GM19193 (cell line): ENCODE data around the gene SOX6.

Experiments
- POLR2A ChIP-seq: IDR thresholded peaks from 4 replicates; pipeline ENCODE4 v1.6.1; 2011; ENCODE audit not compliant: insufficient read depth, insufficient read length; ENCODE audit errors: extremely low read depth

SOX6 gene

GRCh38 chr11:16346975-16347374 is 9.4 kb downstream of the SOX6 start:
- no peak for TF ChIP-seq POLR2A

- TF ChIP-seq POLR2A = no peak
Measured at GRCh38 chr11:16341853-16342252, 14.5 kb downstream of the SOX6 start.

- no peak for TF ChIP-seq POLR2A
Measured at GRCh38 chr11:16338393-16338792, 18.0 kb downstream of the SOX6 start.

GRCh38 chr11:16337421-16338213 is 18.7 kb downstream of the SOX6 start:
- TF ChIP-seq POLR2A = no peak

- no peak for TF ChIP-seq POLR2A
Measured at GRCh38 chr11:16336721-16337120, 19.6 kb downstream of the SOX6 start.

- no peak for TF ChIP-seq POLR2A
Measured at GRCh38 chr11:16336204-16336603, 20.1 kb downstream of the SOX6 start.

- TF ChIP-seq POLR2A = no peak
Measured at GRCh38 chr11:16335236-16335962, 20.9 kb downstream of the SOX6 start.

- TF ChIP-seq POLR2A = no peak
Measured at GRCh38 chr11:16326679-16327297, 29.6 kb downstream of the SOX6 start.

- no peak for TF ChIP-seq POLR2A
Measured at GRCh38 chr11:16322190-16322589, 34.2 kb downstream of the SOX6 start.

- no peak for TF ChIP-seq POLR2A
Measured at GRCh38 chr11:16321148-16321547, 35.2 kb downstream of the SOX6 start.

GRCh38 chr11:16318320-16318719 is 38.0 kb downstream of the SOX6 start:
- no peak for TF ChIP-seq POLR2A

GRCh38 chr11:16317712-16318111 is 38.6 kb downstream of the SOX6 start:
- no peak for TF ChIP-seq POLR2A

GRCh38 chr11:16313846-16314245 is 42.5 kb downstream of the SOX6 start:
- no peak for TF ChIP-seq POLR2A

- TF ChIP-seq POLR2A = no peak
Measured at GRCh38 chr11:16312233-16312765, 44.0 kb downstream of the SOX6 start.

GRCh38 chr11:16311831-16312230 is 44.5 kb downstream of the SOX6 start:
- TF ChIP-seq POLR2A = no peak
